RWPE2 (cell line): Measurements from ENCODE around the gene CCR7.
A peak's percentile ranks its signal among the peaks of the same experiment; 100 is the strongest.

ENCODE experiments used
- ATAC-seq: fragments of 200-7000 bp; cut with Tn5 transposase; 3 replicates; pipeline ENCODE4 v1.9.1; 2021; ENCODE audit warnings: low read depth
- DNase-seq: peaks from one replicate; pipeline ENCODE4 v3.0.0-alpha.2; 2020; ENCODE audit warnings: low spot score
- H3K27ac ChIP-seq: fragments of 450-650 bp; 2 replicates; pipeline ENCODE4 v1.5.1; 2017; ENCODE audit warnings: mild to moderate bottlenecking; ENCODE audit not compliant: poor library complexity, severe bottlenecking
- H3K27me3 ChIP-seq: fragments of 250-450 bp; sonication (Bioruptor Pico); 2 replicates; pipeline ENCODE4 v1.5.1; 2021; ENCODE audit warnings: mild to moderate bottlenecking, moderate library complexity; ENCODE audit not compliant: insufficient read depth, poor library complexity, severe bottlenecking
- H3K36me3 ChIP-seq: fragments of 250-450 bp; sonication (Bioruptor Pico); 2 replicates; pipeline ENCODE4 v1.5.1; 2020; ENCODE audit warnings: low read depth, mild to moderate bottlenecking, moderate library complexity
- H3K4me1 ChIP-seq: fragments of 250-450 bp; sonication (Bioruptor Pico); 2 replicates; pipeline ENCODE4 v1.5.1; 2021; ENCODE audit warnings: mild to moderate bottlenecking, moderate library complexity; ENCODE audit not compliant: insufficient read depth, poor library complexity, severe bottlenecking
- H3K4me3 ChIP-seq: fragments of 250-450 bp; sonication (Bioruptor Pico); 2 replicates; pipeline ENCODE4 v1.5.1; 2021; ENCODE audit warnings: mild to moderate bottlenecking, moderate library complexity; ENCODE audit not compliant: severe bottlenecking
- H3K9me3 ChIP-seq: fragments of 250-450 bp; sonication (Bioruptor Pico); 2 replicates; pipeline ENCODE4 v1.5.1; 2021; ENCODE audit warnings: mild to moderate bottlenecking, moderate library complexity; ENCODE audit not compliant: severe bottlenecking
- TF ChIP-seq, protein P1 (sequence below): fragments of 450-650 bp; IDR thresholded peaks from one replicate; pipeline ENCODE4 v1.5.1; 2017; ENCODE audit warnings: mild to moderate bottlenecking, moderate library complexity; ENCODE audit not compliant: poor library complexity, severe bottlenecking

Gene CCR7

GRCh38 chr17:40540448-40540847 lies 24.8 kb downstream of the CCR7 start:
- Histone ChIP-seq H3K27me3 (no peaks in the 10 kb centered on the region), H3K9me3 (no peaks in the 10 kb centered on the region), H3K36me3 (no peaks in the 10 kb centered on the region), H3K4me1 (peaks cover 44% of the 10 kb centered on the region), H3K27ac (peak overlapping the region; percentile 85), H3K4me3 (no peak overlapping the region)
- TF ChIP-seq, protein P1, sequence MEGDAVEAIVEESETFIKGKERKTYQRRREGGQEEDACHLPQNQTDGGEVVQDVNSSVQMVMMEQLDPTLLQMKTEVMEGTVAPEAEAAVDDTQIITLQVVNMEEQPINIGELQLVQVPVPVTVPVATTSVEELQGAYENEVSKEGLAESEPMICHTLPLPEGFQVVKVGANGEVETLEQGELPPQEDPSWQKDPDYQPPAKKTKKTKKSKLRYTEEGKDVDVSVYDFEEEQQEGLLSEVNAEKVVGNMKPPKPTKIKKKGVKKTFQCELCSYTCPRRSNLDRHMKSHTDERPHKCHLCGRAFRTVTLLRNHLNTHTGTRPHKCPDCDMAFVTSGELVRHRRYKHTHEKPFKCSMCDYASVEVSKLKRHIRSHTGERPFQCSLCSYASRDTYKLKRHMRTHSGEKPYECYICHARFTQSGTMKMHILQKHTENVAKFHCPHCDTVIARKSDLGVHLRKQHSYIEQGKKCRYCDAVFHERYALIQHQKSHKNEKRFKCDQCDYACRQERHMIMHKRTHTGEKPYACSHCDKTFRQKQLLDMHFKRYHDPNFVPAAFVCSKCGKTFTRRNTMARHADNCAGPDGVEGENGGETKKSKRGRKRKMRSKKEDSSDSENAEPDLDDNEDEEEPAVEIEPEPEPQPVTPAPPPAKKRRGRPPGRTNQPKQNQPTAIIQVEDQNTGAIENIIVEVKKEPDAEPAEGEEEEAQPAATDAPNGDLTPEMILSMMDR = no peak
- no peak for DNase-seq
- ATAC-seq = no peak

DNA sequence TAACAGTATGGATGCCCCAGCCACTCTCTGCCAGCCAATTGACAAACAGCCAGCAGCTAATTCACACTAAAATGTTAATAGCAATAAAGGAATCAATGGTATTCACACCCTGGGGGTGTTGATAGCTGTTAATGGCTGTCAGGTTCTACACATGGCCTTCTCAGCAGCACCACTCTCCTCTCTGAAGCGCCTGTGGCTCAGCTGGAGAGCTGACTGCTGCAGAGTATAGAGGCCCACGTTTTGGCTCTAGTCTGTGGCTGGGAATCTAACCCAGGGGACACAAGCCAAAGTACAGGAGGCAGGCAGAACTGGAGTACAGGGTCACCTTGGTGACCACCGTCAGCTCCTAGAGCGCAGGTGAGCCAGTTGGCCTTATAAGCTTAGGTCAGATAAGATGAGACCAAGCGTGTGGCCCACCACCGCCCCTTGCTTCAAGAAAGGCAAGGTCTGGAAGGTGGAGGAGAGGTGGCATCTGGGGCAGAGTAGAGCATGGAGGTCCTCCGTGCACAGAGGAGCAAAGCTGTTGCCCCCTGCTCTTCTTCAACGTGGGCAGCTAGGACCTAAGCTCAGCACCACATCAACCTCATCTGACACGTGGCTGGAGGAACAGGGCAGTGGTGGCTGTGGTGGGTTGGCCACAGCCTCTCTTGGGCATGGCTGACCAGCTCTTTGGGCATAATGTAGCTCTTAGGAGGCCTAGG lies 25.4 kb downstream of the CCR7 start:
- no peaks in the 10 kb centered on the region for H3K9me3 ChIP-seq
- H3K4me1 ChIP-seq = peaks cover 44% of the 10 kb centered on the region
- no peaks in the 10 kb centered on the region for H3K27me3 ChIP-seq
- DNase-seq (no peak), ATAC-seq (no peak)
- H3K36me3 ChIP-seq = no peaks in the 10 kb centered on the region
- H3K27ac ChIP-seq = peak overlapping the region; percentile 82
- no peak overlapping the region for H3K4me3 ChIP-seq
- TF ChIP-seq, protein P1 = no peak

GRCh38 chr17:40538936-40539705 lies 26.2 kb downstream of the CCR7 start:
- no peaks in the 10 kb centered on the region for H3K27me3 ChIP-seq
- peaks cover 44% of the 10 kb centered on the region for H3K4me1 ChIP-seq
- H3K27ac ChIP-seq = peak overlapping the region; percentile 82
- DNase-seq (no peak), ATAC-seq (no peak)
- H3K4me3 ChIP-seq = no peak overlapping the region
- TF ChIP-seq, protein P1 = no peak
- no peaks in the 10 kb centered on the region for H3K9me3 ChIP-seq
- no peaks in the 10 kb centered on the region for H3K36me3 ChIP-seq

DNA sequence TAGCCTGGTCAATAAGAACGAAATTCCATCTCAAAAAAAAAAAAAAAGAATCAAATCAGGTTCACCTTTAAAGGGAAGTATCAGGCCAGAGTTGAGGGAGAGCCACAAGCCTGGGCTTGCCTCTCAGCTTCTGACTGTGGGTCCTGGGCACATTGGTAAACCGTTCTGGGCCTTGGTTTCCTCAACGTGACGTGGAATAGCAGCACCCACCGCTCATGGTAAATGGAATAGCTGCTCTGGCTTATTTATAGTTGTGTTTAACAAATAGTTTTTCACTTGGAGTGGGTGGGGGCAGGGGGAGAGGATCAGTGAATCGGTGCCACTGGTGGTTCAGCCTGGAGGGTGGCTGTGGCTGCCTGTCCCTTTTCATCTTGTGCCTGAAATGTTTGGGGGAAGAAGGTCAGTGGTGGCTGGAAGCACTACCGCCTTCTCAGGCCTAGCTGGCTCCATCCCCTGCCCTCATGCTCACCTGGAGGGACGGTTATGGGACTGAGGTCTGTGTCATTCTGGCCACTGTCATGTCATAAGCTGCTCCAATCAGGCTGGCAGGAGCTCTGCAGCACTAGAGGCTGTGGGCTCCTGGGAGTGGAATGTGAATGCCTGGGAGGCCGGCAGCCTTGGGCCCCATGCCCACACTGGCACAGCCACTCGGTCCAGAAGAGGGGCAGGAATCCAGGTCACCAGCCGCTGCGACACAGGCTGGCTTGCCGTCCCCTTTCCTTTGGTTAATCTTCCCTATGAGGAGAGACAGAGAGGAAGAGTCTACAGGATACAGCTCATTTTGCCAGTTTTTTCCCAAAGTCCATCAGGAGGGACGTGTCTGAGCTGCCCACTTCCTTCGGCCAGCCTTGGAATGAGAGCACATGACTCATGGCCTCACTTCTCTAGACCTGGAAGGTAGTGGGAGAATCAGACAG lies 27.0 kb downstream of the CCR7 start:
- Histone ChIP-seq H3K4me1 (peaks cover 47% of the 10 kb centered on the region), H3K27ac (peak overlapping the region; percentile 82), H3K4me3 (no peak overlapping the region), H3K27me3 (no peaks in the 10 kb centered on the region), H3K9me3 (no peaks in the 10 kb centered on the region), H3K36me3 (no peaks in the 10 kb centered on the region)
- TF ChIP-seq, protein P1 = no peak
- DNase-seq = no peak
- peak; percentile 35 for ATAC-seq
